GM21367 (cell line): ENCODE measurements around the gene SELENOH.

ENCODE experiments used
- ATAC-seq: cut with Tn5 transposase; IDR thresholded peaks from one replicate; pipeline ENCODE4 v1.9.1; 2021; ENCODE audit not compliant: unreplicated experiment

The SELENOH gene

GRCh38 chr11:57745206-57745605 lies 3.9 kb downstream of the SELENOH start:
- ATAC-seq = no peak

DNA sequence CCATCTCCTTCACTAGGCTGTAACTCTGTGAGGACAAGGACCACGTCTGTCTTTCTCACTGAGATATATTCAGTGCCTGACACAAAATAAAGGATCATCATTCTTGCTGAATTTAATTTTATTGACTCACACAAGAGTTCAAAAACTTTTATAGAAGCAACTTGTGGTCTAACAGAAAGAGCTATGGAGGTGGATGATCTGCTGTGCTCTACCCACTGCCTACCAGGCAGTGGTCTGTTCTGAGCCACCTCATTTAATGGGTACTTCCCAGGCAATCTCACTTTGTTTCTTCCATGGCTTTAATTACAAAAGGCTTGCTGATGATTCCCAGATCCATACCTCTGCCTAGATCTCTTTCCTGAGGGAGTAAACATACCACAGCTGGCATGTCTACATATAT lies 5.6 kb downstream of the SELENOH start:
- no peak for ATAC-seq

DNA sequence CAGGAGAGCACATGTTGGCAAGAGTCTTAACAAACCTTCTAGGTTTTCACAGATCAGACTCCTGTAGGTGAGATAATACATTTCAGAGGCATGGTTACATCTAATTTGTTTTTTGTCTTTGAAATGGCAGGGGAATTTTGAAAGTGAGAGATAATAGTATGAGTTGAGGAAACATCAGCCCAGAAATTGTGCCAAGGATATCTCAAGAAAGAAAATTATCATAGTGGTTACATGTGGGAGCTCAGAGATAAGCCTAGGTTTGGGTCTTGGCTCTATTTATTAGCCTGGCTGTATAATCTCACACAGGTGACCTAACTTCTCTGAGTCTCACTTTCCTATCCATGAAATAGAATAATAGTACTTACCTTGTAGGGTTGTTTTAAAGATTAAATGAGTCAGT lies 9.9 kb downstream of the SELENOH start:
- no peak for ATAC-seq

DNA sequence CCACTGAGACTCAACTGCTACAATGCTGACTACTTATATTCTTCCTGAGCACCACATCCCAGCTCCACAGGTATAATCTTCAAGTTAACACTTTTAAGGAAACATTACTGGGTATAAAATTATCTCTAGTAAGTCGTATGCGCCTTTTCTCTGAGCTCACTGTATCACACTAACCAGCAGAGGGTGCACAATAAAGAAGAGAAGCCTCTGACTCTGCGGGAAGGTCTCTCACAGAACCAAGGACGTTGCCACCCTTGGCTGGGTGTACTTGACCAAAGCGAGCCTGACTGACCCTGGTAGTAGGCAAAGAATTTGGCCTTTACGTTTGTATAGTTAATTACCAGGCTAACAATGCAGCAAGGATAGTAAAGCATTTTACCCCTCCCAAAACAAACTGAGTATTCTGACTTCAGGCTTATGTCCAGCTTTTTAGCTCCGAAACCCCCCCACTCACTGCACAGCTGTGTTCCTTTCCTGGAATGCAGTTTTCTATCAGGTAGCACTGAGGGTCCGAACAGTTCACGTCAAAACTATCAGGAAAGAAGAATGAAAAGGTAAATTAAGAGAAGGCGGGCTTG lies 10.5 kb downstream of the SELENOH start, which contains the start of gene BTBD18:
TSS of gene BTBD18 (minus strand) at position 144 of the 578 bp plus-strand sequence. CDS start 631 bp downstream, outside the sequence.
- ATAC-seq = no peak

DNA sequence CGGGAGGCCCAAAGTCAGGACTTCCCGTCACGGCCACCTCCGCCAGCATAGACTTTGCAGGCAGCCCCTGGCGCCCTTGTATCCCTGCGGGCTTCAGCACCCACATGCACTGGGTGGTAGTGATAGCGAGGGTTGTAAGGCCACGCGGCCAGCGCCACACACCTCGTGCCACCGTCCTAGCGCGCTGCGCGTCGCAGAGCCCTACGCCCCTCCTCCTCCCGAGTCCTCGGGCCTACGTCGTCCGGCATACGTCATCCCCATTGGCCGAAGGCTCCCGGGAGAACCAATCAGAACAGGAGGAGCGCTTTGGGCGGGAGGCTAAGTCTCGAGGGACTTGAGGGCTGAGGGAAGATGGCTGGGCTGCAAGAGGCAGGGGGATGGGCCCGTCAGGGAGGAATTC lies 11.7 kb downstream of the SELENOH start:
- no peak for ATAC-seq

- no peak for ATAC-seq
Measured at GRCh38 chr11:57758174-57758573, 16.9 kb downstream of the SELENOH start.

DNA sequence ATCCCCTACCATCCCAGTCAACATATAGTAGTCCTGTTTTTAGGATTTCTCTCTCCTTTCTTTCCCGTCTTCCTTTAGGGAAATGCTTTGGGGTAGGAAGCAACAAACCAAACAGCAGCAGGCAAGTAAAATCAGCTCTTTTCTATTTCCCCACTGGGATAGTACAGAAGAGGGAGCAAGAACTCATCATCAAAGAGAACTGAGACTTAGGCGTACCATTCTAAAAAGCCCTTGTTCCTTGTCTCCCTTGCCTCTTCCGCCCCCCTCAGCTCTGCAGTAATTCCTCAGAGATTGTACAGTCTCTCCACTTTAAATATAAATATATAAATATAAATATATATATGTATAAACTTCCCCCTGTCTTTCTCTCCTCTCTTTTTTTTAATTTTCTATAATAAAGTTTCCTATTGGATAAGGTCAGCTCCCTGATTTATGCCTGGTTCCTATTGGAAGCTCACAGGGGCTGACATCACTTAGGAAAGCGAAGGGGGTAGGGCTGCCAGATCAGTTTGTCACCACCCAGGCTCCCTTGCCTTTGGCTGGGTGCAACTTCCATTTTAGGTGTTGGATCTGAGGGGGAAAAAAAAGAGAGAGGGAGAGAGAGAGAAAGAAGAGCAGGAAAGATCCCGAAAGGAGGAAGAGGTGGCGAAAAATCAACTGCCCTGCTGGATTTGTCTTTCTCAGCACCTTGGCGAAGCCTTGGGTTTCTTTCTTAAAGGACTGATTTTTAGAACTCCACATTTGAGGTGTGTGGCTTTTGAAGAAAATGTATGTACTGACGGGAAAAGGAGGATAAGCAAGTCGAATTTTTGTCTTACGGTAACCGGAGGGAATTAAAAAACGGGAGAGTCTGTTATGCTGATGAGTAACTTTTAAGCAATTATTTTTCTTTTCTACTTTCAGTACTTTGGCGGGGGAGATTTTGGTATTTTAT lies 20.3 kb downstream of the SELENOH start, which contains the start of gene CTNND1:
TSS of gene CTNND1 (plus strand) at position 502 of the 934 bp plus-strand sequence. CDS start 29,677 bp downstream, outside the sequence.
- peak; percentile 90 for ATAC-seq

GRCh38 chr11:57762235-57762861 lies 21.1 kb downstream of the SELENOH start:
- ATAC-seq = no peak

- no peak for ATAC-seq
Measured at GRCh38 chr11:57763568-57763967, 22.3 kb downstream of the SELENOH start.

DNA sequence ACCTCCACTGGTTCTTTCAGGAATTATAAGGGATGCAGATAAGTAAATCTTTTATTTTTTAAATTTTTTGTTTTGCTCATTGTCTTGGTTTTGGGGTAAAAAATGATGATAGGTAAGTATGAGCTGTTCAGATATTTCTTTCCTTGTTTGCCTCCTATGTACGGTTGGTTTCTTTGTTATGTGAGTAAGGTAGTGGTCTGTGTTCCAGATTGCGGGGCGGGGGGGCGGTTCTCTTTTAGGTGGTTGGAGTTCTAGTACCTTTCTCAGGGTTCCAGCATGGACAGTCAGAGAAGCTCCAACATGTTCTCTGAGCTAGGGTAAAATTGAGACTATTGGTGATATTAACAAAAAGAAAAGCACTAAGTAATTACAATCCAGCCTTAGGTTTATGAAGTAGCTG lies 22.7 kb downstream of the SELENOH start:
- no peak for ATAC-seq

- ATAC-seq = no peak
Measured at GRCh38 chr11:57764566-57764965, 23.3 kb downstream of the SELENOH start.

GRCh38 chr11:57764972-57765371 lies 23.7 kb downstream of the SELENOH start:
- no peak for ATAC-seq

DNA sequence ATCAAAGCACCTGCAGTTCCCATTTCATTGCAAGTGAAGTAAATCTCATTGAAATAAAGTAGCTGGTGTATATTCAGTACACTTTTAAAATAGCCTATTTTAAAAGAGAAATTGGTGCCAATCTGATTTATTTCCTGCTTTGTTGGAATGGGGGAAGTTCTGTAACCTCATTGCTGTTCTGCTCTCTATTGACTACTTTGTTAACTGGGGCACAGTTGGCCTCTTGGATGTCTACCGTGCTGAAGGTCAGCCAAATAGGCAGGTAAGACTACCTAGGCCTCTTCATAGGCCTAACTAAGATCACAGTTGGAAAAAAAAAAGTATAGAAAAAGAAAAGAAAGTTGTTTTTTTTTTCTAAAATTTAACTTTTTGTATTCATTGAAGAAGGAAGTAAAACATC lies 29.5 kb downstream of the SELENOH start:
- ATAC-seq = no peak

- no peak for ATAC-seq
Measured at GRCh38 chr11:57771365-57771764, 30.1 kb downstream of the SELENOH start.

DNA sequence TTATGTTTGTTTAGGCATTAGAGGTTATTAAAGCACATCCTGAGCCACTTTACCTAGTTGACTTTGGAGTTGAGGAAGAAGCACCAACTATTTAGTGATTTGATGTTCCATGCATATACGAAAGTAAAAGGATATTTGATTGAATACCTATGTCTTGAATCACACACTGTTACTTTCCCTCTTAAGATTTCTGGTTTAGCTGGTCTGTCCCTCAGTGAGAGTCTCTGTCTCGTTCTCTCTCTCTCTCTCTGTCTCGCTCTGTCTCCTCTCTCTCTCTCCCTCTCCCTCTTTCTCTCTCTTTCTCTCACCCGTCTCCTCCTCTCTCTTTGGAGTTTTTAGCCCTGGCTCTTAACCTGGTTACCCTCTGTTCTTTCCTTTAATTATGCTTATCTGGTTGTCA lies 31.3 kb downstream of the SELENOH start:
- no peak for ATAC-seq

DNA sequence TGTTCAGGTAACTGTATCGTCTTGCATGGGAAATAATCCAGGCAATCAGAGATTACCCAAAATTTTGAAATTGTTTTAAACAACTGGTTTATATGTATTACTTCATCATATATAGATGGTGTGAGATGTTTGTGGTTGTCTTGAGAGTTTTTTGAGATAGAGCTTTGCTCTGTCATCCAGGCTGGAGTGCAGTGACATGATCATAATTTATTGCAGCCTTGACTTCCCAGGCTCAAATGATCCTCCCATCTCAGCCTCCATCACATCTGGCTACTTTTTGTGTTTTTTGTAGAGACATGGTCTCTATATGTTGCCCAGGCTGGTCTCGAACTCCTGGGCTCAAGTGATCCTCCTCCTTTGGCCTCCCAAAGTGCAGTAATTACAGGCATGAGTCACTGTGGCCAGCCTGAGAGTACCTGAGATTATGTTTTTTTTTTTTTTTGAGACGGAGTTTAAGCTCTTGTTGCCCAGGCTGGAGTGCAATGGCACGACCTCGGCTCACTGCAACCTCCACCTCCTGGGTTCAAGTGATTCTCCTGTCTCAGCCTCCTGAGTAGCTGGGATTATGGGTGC lies 31.8 kb downstream of the SELENOH start:
- no peak for ATAC-seq

- no peak for ATAC-seq
Measured at GRCh38 chr11:57775491-57775890, 34.2 kb downstream of the SELENOH start.

- ATAC-seq = no peak
Measured at GRCh38 chr11:57776031-57776521, 34.8 kb downstream of the SELENOH start.

- no peak for ATAC-seq
Measured at GRCh38 chr11:57776577-57777210, 35.4 kb downstream of the SELENOH start.

GRCh38 chr11:57777969-57778317 lies 36.7 kb downstream of the SELENOH start:
- no peak for ATAC-seq
